Cardiac muscle cell (in vitro differentiated cells and primary cell): Measurements from ENCODE around the gene RNMT. TPM values are rescaled to one million over a fixed set of nuclear protein-coding genes. Genes with fewer than 3 reads are reported as not detected.

Source experiments
- DNase-seq, 2 donors: peaks; one replicate each; pipeline versions ENCODE4 v3.0.0 to v3.0.0-alpha.2; 2010 to 2017; ENCODE audit warnings: low read depth in 1 of 2, low spot score in 1 of 2
- H3K27ac ChIP-seq: fragments of 200-600 bp; sonication (generic); 2 replicates; pipeline ENCODE4 v1.5.1; 2016
- H3K27me3 ChIP-seq: fragments of 200-600 bp; sonication (generic); 2 replicates; pipeline ENCODE4 v1.6.0; 2016; ENCODE audit warnings: control low read depth
- H3K36me3 ChIP-seq: fragments of 200-600 bp; sonication (generic); 2 replicates; pipeline ENCODE4 v1.5.1; 2016; ENCODE audit warnings: control low read depth
- H3K4me1 ChIP-seq: fragments of 200-600 bp; sonication (generic); 2 replicates; pipeline ENCODE4 v1.8.1; 2017; ENCODE audit warnings: low read depth, mild to moderate bottlenecking, mixed run types
- H3K4me3 ChIP-seq: fragments of 200-600 bp; sonication (generic); 2 replicates; pipeline ENCODE4 v1.5.1; 2016; ENCODE audit warnings: mild to moderate bottlenecking
- H3K9me3 ChIP-seq: fragments of 200-600 bp; sonication (generic); 2 replicates; pipeline ENCODE4 v1.5.1; 2017; ENCODE audit warnings: low read depth, mild to moderate bottlenecking, control low read depth
- CTCF ChIP-seq: IDR thresholded peaks from 2 replicates; pipeline ENCODE4 v1.5.1; 2012; ENCODE audit warnings: low read depth, mild to moderate bottlenecking, low read length
- polyA plus RNA-seq: library from polyadenylated mRNA; unstranded; fragments of >200 nt; fragmentation: Nextera tagmentation; extraction: Ambion mirVana; gene quantifications from 2 replicates; pipeline ENCODE4 v1.2.1, GENCODE V29; 2016
- total RNA-seq: library from RNA; depleted of rRNA; stranded (reverse); fragments of >200 nt; gene quantifications from 2 replicates; pipeline ENCODE4 v1.2.3, GENCODE V29; 2016

The RNMT gene
- total and polyA plus RNA-seq, 2 experiments from 2014 or later, result 36.5 to 53.0 TPM

- Histone ChIP-seq H3K27ac (no peak overlapping the region), H3K4me3 (no peak overlapping the region), H3K9me3 (no peaks in the 10 kb centered on the region), H3K4me1 (no peaks in the 10 kb centered on the region), H3K27me3 (no peaks in the 10 kb centered on the region), H3K36me3 (peaks cover 49% of the 10 kb centered on the region)
- no peak for DNase-seq
- no peak for TF ChIP-seq CTCF
These were observed 32.1 kb downstream of the RNMT start for GRCh38 chr18:13758622-13759021.

- Histone ChIP-seq H3K4me1 (no peaks in the 10 kb centered on the region), H3K27me3 (no peaks in the 10 kb centered on the region), H3K27ac (no peak overlapping the region), H3K36me3 (peaks cover 38% of the 10 kb centered on the region), H3K4me3 (no peak overlapping the region), H3K9me3 (no peaks in the 10 kb centered on the region)
- no peak for TF ChIP-seq CTCF
- DNase-seq, result no peak
These were observed 33.6 kb downstream of the RNMT start for GRCh38 chr18:13760047-13760446.

- no peak overlapping the region for H3K27ac ChIP-seq
- H3K4me1 ChIP-seq, result no peaks in the 10 kb centered on the region
- TF ChIP-seq CTCF, result no peak
- no peaks in the 10 kb centered on the region for H3K9me3 ChIP-seq
- DNase-seq, result no peak
- H3K27me3 ChIP-seq, result no peaks in the 10 kb centered on the region
- H3K36me3 ChIP-seq, result peaks cover 28% of the 10 kb centered on the region
- no peak overlapping the region for H3K4me3 ChIP-seq
These were observed 36.4 kb downstream of the RNMT start for GRCh38 chr18:13762690-13763439.

- TF ChIP-seq CTCF, result no peak
- Histone ChIP-seq H3K27me3 (no peaks in the 10 kb centered on the region), H3K27ac (no peak overlapping the region), H3K4me3 (no peak overlapping the region), H3K4me1 (no peaks in the 10 kb centered on the region), H3K9me3 (no peaks in the 10 kb centered on the region), H3K36me3 (no peaks in the 10 kb centered on the region)
- DNase-seq, result no peak
These were observed 48.6 kb downstream of the RNMT start for GRCh38 chr18:13775058-13775457.

GRCh38 chr18:13791181-13791580 is 64.7 kb downstream of the RNMT start:
- no peak for TF ChIP-seq CTCF
- H3K9me3 ChIP-seq, result no peaks in the 10 kb centered on the region
- no peaks in the 10 kb centered on the region for H3K36me3 ChIP-seq
- no peaks in the 10 kb centered on the region for H3K4me1 ChIP-seq
- H3K27me3 ChIP-seq, result no peaks in the 10 kb centered on the region
- no peak overlapping the region for H3K27ac ChIP-seq
- no peak for DNase-seq
- no peak overlapping the region for H3K4me3 ChIP-seq

- Histone ChIP-seq H3K4me3 (no peak overlapping the region), H3K9me3 (no peaks in the 10 kb centered on the region), H3K4me1 (no peaks in the 10 kb centered on the region), H3K27me3 (peaks cover 1% of the 10 kb centered on the region), H3K27ac (no peak overlapping the region), H3K36me3 (no peaks in the 10 kb centered on the region)
- no peak for DNase-seq
- no peak for TF ChIP-seq CTCF
These were observed 67.3 kb downstream of the RNMT start for GRCh38 chr18:13793819-13794218.
